GM23248 (cell line): ENCODE data around the gene OR6K3.

Source experiments
- EZH2 ChIP-seq: fragments of 200-600 bp; sonication (generic); IDR thresholded peaks from 2 replicates; pipeline ENCODE4 v1.6.1; 2018; ENCODE audit warnings: antibody characterized with exemption, mild to moderate bottlenecking; ENCODE audit not compliant: insufficient read depth, poor library complexity, severe bottlenecking
- EZH2phosphoT487 ChIP-seq: fragments of 200-600 bp; sonication (generic); IDR thresholded peaks from 2 replicates; pipeline ENCODE4 v1.6.1; 2018; ENCODE audit warnings: antibody characterized with exemption, moderate library complexity, mild to moderate bottlenecking, low read depth; ENCODE audit not compliant: insufficient read depth

DNA sequence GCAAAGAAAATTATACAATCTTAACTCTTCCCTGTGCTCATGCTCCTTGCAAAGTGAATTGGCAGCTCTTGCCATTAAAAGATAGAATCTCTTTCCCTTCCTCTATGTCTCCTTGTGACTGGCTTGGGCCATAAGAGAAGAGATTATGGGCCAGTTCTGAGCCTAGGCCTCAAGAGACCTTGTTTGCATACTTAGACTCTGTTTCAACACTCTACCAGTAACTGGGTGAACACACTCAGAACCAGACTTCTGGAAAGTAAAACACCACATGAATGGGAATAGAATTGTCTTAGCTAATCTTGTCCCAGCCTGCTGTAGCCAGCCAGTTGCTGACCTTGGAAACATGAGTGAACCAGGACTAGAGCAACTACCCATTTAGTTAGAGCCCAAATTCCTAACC lies 15.3 kb upstream of the OR6K3 start:
- TF ChIP-seq EZH2phosphoT487 (no peak), EZH2 (no peak)
